Mesendoderm (in vitro differentiated cells): Measurements from ENCODE around the gene KIF1A.

ENCODE experiments used
- DNase-seq: peaks from one replicate; pipeline ENCODE4 v3.0.0; 2013
- H2AK5ac ChIP-seq: 2 replicates; pipeline ENCODE4 v1.6.1; 2013; ENCODE audit warnings: low read length, inconsistent platforms
- H2BK120ac ChIP-seq: 2 replicates; pipeline ENCODE4 v1.6.1; 2013; ENCODE audit warnings: low read depth, mild to moderate bottlenecking, low read length, moderate library complexity, mixed read lengths
- H2BK15ac ChIP-seq: replicated peaks from 2 replicates; pipeline ENCODE4 v1.6.1; 2013; ENCODE audit warnings: low read depth, mild to moderate bottlenecking, moderate library complexity
- H2BK5ac ChIP-seq: 2 replicates; pipeline ENCODE4 v1.6.1; 2013; ENCODE audit warnings: low read length, inconsistent platforms
- H3K18ac ChIP-seq: 2 replicates; pipeline ENCODE4 v1.6.1; 2013; ENCODE audit warnings: mild to moderate bottlenecking, low read length, mixed read lengths
- H3K23ac ChIP-seq: one replicate; pipeline ENCODE4 v1.6.1; 2013; ENCODE audit warnings: low read length
- H3K27ac ChIP-seq: 2 replicates; pipeline ENCODE4 v1.5.1; 2013; ENCODE audit warnings: low read depth, mild to moderate bottlenecking, inconsistent platforms, low read length, moderate library complexity
- H3K27me3 ChIP-seq: 2 replicates; pipeline ENCODE4 v1.6.1; 2013; ENCODE audit warnings: low read length, control low read depth, mild to moderate bottlenecking, inconsistent platforms; ENCODE audit not compliant: insufficient read depth, poor library complexity
- H3K36me3 ChIP-seq: 2 replicates; pipeline ENCODE4 v1.6.1; 2013; ENCODE audit warnings: low read length, inconsistent platforms; ENCODE audit not compliant: control insufficient read depth, insufficient read depth
- H3K4ac ChIP-seq: one replicate; pipeline ENCODE4 v1.6.1; 2013; ENCODE audit warnings: low read depth, mild to moderate bottlenecking, low read length, moderate library complexity
- H3K4me1 ChIP-seq: 2 replicates; pipeline ENCODE4 v1.6.1; 2013; ENCODE audit warnings: low read depth, low read length, inconsistent platforms; ENCODE audit not compliant: control insufficient read depth
- H3K4me2 ChIP-seq: 2 replicates; pipeline ENCODE4 v1.6.1; 2013; ENCODE audit warnings: low read length
- H3K4me3 ChIP-seq: 2 replicates; pipeline ENCODE4 v1.5.1; 2013; ENCODE audit warnings: mild to moderate bottlenecking, low read length
- H3K56ac ChIP-seq: one replicate; pipeline ENCODE4 v1.6.1; 2013; ENCODE audit warnings: low read length
- H3K79me1 ChIP-seq: 2 replicates; pipeline ENCODE4 v1.6.1; 2013; ENCODE audit warnings: low read length, inconsistent platforms
- H3K79me2 ChIP-seq: 2 replicates; pipeline ENCODE4 v1.6.1; 2013; ENCODE audit warnings: mild to moderate bottlenecking, low read length; ENCODE audit not compliant: control insufficient read depth, insufficient read depth
- H3K9ac ChIP-seq: 2 replicates; pipeline ENCODE4 v1.6.1; 2013; ENCODE audit warnings: low read length, inconsistent platforms
- H4K5ac ChIP-seq: one replicate; pipeline ENCODE4 v1.6.1; 2013; ENCODE audit warnings: low read length
- H4K8ac ChIP-seq: one replicate; pipeline ENCODE4 v1.6.1; 2013; ENCODE audit warnings: low read depth, mild to moderate bottlenecking, control low read depth, low read length, moderate library complexity
- WGBS: extraction: QIAGEN DNeasy Blood & Tissue Kit; methylation state at CpG from one replicate; pipeline ENCODE4 v1.1.7; 2013; ENCODE audit warnings: low lambda C conversion rate, missing lambda C conversion rate; ENCODE audit not compliant: insufficient coverage; ENCODE audit errors: extremely low coverage; 5-methylcytosine and 5-hydroxymethylcytosine counted together

Gene KIF1A

GRCh38 chr2:240717681-240718581 lies 102.1 kb downstream of the KIF1A start:
- Histone ChIP-seq H3K4me3 (no peak overlapping the region), H2BK15ac (no peak overlapping the region), H2BK5ac (no peak overlapping the region), H3K4me2 (no peak overlapping the region), H2BK120ac (no peak overlapping the region), H3K56ac (no peak overlapping the region), H3K79me2 (no peaks in the 10 kb centered on the region), H3K18ac (no peak overlapping the region), H2AK5ac (no peak overlapping the region), H3K36me3 (no peaks in the 10 kb centered on the region), H4K8ac (no peak overlapping the region), H4K5ac (no peak overlapping the region), H3K9ac (no peak overlapping the region), H3K23ac (no peak overlapping the region), H3K27me3 (no peaks in the 10 kb centered on the region), H3K79me1 (no peaks in the 10 kb centered on the region), H3K4ac (no peak overlapping the region), H3K27ac (no peak overlapping the region), H3K4me1 (no peaks in the 10 kb centered on the region)
- no peak for DNase-seq
- no CpG with 5 or more reads among the region's 31 CpGs for WGBS

DNA sequence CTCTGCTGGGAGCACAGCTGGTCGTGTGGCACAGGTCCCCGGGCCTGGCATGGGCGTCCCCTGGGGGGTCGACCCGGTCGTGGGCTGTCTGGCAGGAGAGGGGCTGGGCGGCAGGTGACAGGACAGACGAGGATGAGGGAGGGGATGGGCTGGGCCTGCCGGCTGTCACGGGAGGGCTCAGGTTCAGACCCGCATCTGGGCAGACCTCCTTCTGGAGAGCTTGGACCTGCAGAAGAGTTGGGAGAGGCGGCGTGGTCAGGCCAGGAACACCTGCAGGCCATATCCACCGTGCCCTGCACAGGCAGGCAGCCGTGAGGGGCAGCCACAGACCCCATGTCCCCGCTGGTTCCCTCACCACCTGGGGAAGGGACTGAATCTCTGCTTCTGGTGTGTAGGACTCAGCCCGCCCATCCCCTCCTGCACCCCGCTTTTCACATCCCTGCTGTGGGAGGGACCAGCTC lies 102.8 kb downstream of the KIF1A start:
- Histone ChIP-seq H4K5ac (no peak overlapping the region), H2BK15ac (no peak overlapping the region), H3K18ac (no peak overlapping the region), H3K79me2 (no peaks in the 10 kb centered on the region), H3K4ac (no peak overlapping the region), H3K56ac (no peak overlapping the region), H2BK5ac (no peak overlapping the region), H2BK120ac (no peak overlapping the region), H3K4me3 (no peak overlapping the region), H3K79me1 (no peaks in the 10 kb centered on the region), H3K4me1 (no peaks in the 10 kb centered on the region), H3K27ac (no peak overlapping the region), H3K36me3 (no peaks in the 10 kb centered on the region), H3K23ac (no peak overlapping the region), H3K4me2 (no peak overlapping the region), H4K8ac (no peak overlapping the region), H2AK5ac (no peak overlapping the region), H3K27me3 (no peaks in the 10 kb centered on the region), H3K9ac (no peak overlapping the region)
- no peak for DNase-seq
- WGBS = no CpG with 5 or more reads among the region's 18 CpGs

DNA sequence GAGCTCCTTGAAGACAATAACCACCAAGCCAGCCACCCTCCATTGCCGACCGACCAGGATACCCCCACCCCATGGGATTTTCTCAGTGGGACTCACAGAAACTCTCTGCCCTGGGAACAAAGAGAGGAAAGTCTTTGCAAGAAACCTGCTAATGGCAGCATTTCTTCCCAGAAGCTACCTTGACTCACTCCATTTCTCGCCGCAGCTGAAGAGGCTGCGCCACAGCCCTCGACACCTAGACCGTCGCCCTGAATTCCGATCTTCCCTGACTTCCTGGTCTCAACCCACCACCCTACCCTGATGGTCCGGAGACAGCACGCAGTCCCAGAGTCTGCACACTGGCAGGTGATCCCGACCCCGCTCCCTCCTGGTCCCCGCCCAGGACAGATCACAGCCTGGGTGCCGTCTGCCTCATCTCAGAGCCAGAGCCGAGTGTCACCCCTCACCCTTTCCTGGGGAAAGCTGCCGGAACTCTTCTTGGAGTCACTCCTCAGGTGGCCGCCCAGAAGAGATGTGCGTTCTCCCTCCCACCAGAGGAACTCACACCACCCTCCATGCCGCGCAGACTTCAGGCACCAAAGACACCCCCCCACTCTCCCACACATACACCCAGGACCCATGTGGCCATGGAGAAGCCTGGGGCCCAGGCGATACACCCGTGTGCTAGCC lies 103.8 kb downstream of the KIF1A start:
- Histone ChIP-seq H3K4me3 (no peak overlapping the region), H3K4ac (no peak overlapping the region), H3K23ac (no peak overlapping the region), H3K79me1 (no peaks in the 10 kb centered on the region), H2AK5ac (no peak overlapping the region), H2BK5ac (no peak overlapping the region), H2BK120ac (no peak overlapping the region), H3K18ac (no peak overlapping the region), H3K79me2 (no peaks in the 10 kb centered on the region), H3K27me3 (no peaks in the 10 kb centered on the region), H3K27ac (no peak overlapping the region), H2BK15ac (no peak overlapping the region), H4K5ac (no peak overlapping the region), H3K56ac (no peak overlapping the region), H3K4me1 (no peaks in the 10 kb centered on the region), H3K36me3 (no peaks in the 10 kb centered on the region), H4K8ac (no peak overlapping the region), H3K4me2 (no peak overlapping the region), H3K9ac (no peak overlapping the region)
- DNase-seq = no peak
- no CpG with 5 or more reads among the region's 23 CpGs for WGBS

DNA sequence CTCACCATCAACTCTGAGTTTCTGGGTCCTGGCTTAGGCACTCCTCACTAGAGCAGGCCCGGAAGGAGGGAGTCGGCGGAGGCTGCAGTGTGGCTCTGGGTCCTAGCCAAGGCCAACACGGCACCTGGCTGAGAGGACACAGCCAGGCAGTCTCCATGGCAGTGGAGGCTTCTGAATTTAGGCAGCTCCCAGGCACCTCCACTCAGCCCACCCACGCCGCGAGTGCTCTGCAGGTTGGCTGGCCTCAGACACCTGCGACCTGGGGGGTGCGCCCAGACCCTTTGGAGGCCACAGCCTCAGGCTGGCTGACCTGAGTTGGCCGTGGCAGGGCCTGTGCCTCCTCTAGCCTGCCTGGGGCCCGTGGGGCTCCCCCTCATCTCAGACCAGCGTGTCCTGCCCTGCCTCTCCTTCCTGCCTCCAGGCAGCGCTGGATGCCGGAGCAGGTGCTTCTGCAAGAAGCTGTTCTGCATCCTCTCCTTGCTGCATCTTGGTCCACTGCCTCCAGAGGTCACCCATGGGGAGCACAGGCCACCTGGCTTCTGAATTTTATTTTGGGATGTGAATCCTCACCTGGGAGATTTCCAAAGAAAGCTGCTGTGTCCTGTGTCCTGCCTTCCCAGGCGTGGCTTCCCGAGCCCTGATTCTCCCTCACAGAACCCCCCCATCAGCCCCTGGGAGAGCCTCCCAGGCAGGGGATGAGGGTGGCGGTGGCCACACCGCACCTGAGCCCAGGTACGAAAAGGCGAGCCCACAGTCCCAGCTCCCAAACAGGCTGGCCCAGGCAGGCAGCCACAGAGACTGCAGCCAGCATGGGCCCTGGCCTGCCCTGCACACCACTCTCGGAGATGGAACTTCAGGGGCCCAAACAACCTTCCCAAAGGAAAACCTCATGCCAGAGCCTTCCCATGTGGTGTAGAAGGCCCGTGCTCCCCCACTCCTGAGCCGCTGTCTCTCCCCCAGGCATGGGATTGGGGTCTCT lies 105.0 kb downstream of the KIF1A start:
- no peaks in the 10 kb centered on the region for H3K4me1 ChIP-seq
- H3K79me2 ChIP-seq = no peaks in the 10 kb centered on the region
- no peak overlapping the region for H3K4me3 ChIP-seq
- no peak overlapping the region for H3K4ac ChIP-seq
- peak; percentile 30 for DNase-seq
- H2BK120ac ChIP-seq = no peak overlapping the region
- H3K9ac ChIP-seq = no peak overlapping the region
- no peak overlapping the region for H3K56ac ChIP-seq
- no peaks in the 10 kb centered on the region for H3K27me3 ChIP-seq
- H2BK15ac ChIP-seq = no peak overlapping the region
- no peak overlapping the region for H3K23ac ChIP-seq
- no peaks in the 10 kb centered on the region for H3K36me3 ChIP-seq
- no peaks in the 10 kb centered on the region for H3K79me1 ChIP-seq
- WGBS = no CpG with 5 or more reads among the region's 23 CpGs
- H2BK5ac ChIP-seq = no peak overlapping the region
- no peak overlapping the region for H3K18ac ChIP-seq
- no peak overlapping the region for H3K27ac ChIP-seq
- no peak overlapping the region for H4K5ac ChIP-seq
- no peak overlapping the region for H4K8ac ChIP-seq
- no peak overlapping the region for H3K4me2 ChIP-seq
- H2AK5ac ChIP-seq = no peak overlapping the region

GRCh38 chr2:240713928-240714746 lies 105.9 kb downstream of the KIF1A start:
- Histone ChIP-seq H3K36me3 (no peaks in the 10 kb centered on the region), H3K18ac (no peak overlapping the region), H2BK5ac (no peak overlapping the region), H4K5ac (no peak overlapping the region), H4K8ac (no peak overlapping the region), H3K4me3 (no peak overlapping the region), H3K27me3 (no peaks in the 10 kb centered on the region), H3K79me1 (no peaks in the 10 kb centered on the region), H2BK15ac (no peak overlapping the region), H2BK120ac (no peak overlapping the region), H3K4me2 (no peak overlapping the region), H3K4ac (no peak overlapping the region), H3K56ac (no peak overlapping the region), H3K4me1 (no peaks in the 10 kb centered on the region), H2AK5ac (no peak overlapping the region), H3K79me2 (no peaks in the 10 kb centered on the region), H3K23ac (no peak overlapping the region), H3K9ac (no peak overlapping the region), H3K27ac (no peak overlapping the region)
- no peak for DNase-seq
- WGBS = no CpG with 5 or more reads among the region's 26 CpGs
